OCI-LY7 (cell line): Measurements from ENCODE around the gene KRTAP13-1. TPM values are rescaled to one million over a fixed set of nuclear protein-coding genes. Genes with fewer than 3 reads are reported as not detected.

Experiments used
- BruUV-seq: library from RNA; stranded (reverse); fragments of 400-500 nt; replicated peaks from 2 replicates; lab custom pipeline; 2021; lab: Mats Ljungman, UMichigan
- CTCF ChIA-PET: fragments of 300-600 bp; sonication (Branson Sonifier 250); formaldehyde crosslinking; loops from one replicate; lab custom pipeline; 2022; ENCODE audit warnings: antibody characterized with exemption; ENCODE audit not compliant: unreplicated experiment; lab: Charles Lee
- POLR2A ChIA-PET: fragments of 300-600 bp; sonication (Branson Sonifier 250); formaldehyde crosslinking; loops from one replicate; lab custom pipeline; 2022; ENCODE audit warnings: antibody characterized with exemption; lab: Charles Lee
- DNase-seq: peaks from one replicate; pipeline ENCODE4 v3.0.0-alpha.2; 2015; ENCODE audit warnings: low spot score
- H2AFZ ChIP-seq: fragments of 200-600 bp; sonication (generic), shearing (Covaris generic); 2 replicates; pipeline ENCODE4 v1.6.1; 2014; ENCODE audit warnings: mild to moderate bottlenecking, antibody characterized with exemption, low read length, moderate library complexity
- H3K27ac ChIP-seq: fragments of 200-600 bp; sonication (generic); 2 replicates; pipeline ENCODE4 v1.5.1; 2014; ENCODE audit warnings: mixed run types, low read depth, mild to moderate bottlenecking, moderate library complexity, low read length, inconsistent platforms; ENCODE audit not compliant: poor library complexity, severe bottlenecking
- H3K36me3 ChIP-seq: fragments of 200-600 bp; sonication (generic); 2 replicates; pipeline ENCODE4 v1.6.1; 2014; ENCODE audit warnings: mild to moderate bottlenecking, antibody characterized with exemption, low read length, moderate library complexity, mixed read lengths; ENCODE audit not compliant: insufficient read depth
- H3K4me1 ChIP-seq: fragments of 200-600 bp; sonication (generic); 2 replicates; pipeline ENCODE4 v1.5.1; 2014; ENCODE audit warnings: mild to moderate bottlenecking, low read length; ENCODE audit not compliant: insufficient read depth, poor library complexity, severe bottlenecking
- H3K4me2 ChIP-seq: fragments of 200-600 bp; sonication (generic); 2 replicates; pipeline ENCODE4 v1.6.1; 2014; ENCODE audit warnings: mild to moderate bottlenecking, low read length
- H3K4me3 ChIP-seq: fragments of 200-600 bp; sonication (generic); 2 replicates; pipeline ENCODE4 v1.5.1; 2014; ENCODE audit warnings: mild to moderate bottlenecking, low read depth, low read length; ENCODE audit not compliant: poor library complexity, severe bottlenecking
- H3K79me2 ChIP-seq: fragments of 200-600 bp; sonication (generic); 2 replicates; pipeline ENCODE4 v1.6.1; 2016; ENCODE audit warnings: low read depth, mild to moderate bottlenecking, low read length, moderate library complexity, mixed read lengths; ENCODE audit not compliant: insufficient read depth
- H3K9me2 ChIP-seq: fragments of 200-600 bp; sonication (generic); 2 replicates; pipeline ENCODE4 v1.6.1; 2016; ENCODE audit warnings: mild to moderate bottlenecking, low read length, mixed read lengths; ENCODE audit not compliant: insufficient read depth
- H3K9me3 ChIP-seq: fragments of 200-600 bp; sonication (generic); 2 replicates; pipeline ENCODE4 v1.6.1; 2014; ENCODE audit warnings: mild to moderate bottlenecking, mixed run types, low read length, mixed read lengths
- H4K20me1 ChIP-seq: fragments of 200-600 bp; sonication (generic); 2 replicates; pipeline ENCODE4 v1.6.1; 2014; ENCODE audit warnings: mild to moderate bottlenecking, antibody characterized with exemption, low read length, moderate library complexity, mixed read lengths; ENCODE audit not compliant: insufficient read depth
- EZH2phosphoT487 ChIP-seq: fragments of 200-600 bp; sonication (generic); IDR thresholded peaks from 2 replicates; pipeline ENCODE4 v1.6.1; 2018; ENCODE audit warnings: low read depth, borderline replicate concordance, mild to moderate bottlenecking, mixed run types, antibody characterized with exemption, low read length, moderate library complexity, mixed read lengths
- intact Hi-C: fragments of 100-400 bp; cut with micrococcal nuclease; formaldehyde crosslinking; loops from one replicate; pipeline ENCODE4 v1.10.0; 2022; ENCODE audit not compliant: unreplicated experiment
- total RNA-seq, 2 experiments: library from RNA; depleted of rRNA in 1 of 2; stranded (reverse); fragments of >200 nt in 1 of 2; shearing (Covaris generic) in 1 of 2; gene quantifications; 2 replicates each; pipeline ENCODE4 v1.2.3, GENCODE V29; 2014 to 2022
- TF ChIP-seq, protein P1 (sequence below): fragments of 200-600 bp; sonication (generic); conservative IDR thresholded peaks from 2 replicates; pipeline ENCODE4 v1.5.1; 2014; ENCODE audit warnings: mild to moderate bottlenecking, antibody characterized with exemption, low read length, moderate library complexity, mixed read lengths

The KRTAP13-1 gene
- total RNA-seq, 2 experiments from 2014 or later, result not detected

DNA sequence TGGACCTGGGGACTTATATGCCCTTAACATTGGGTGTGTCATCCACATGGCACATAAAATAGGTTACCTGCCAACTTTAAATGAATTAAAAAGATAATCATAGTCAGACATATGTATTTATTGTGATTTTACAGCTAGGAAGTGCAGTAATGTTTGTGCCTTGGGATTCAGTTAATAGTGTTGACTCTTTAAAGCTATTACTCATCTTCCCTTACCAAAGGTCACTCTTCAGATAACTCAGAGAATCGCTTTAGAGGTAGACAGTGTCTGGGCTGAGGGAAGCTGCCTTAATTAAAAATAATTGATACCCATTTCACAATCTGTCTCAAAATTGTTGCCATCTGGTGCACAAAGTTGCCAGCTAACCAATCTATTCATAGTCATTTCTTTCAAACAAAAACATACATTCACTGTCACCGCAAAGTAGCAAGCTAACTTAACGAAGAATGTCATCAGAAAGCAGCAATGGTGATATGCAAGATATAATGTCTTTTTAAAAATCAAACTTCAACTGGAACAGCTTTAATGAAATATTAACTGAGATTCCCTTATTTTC, 41.3 kb downstream of the KRTAP13-1 start:
- BruUV-seq, result no TSS peak
- DNase-seq, result no peak
- H3K36me3 ChIP-seq, result no peaks in the 10 kb centered on the region
- no peaks in the 10 kb centered on the region for H4K20me1 ChIP-seq
- H3K9me2 ChIP-seq, result no peaks in the 10 kb centered on the region
- H2AFZ ChIP-seq, result no peak overlapping the region
- no peak for TF ChIP-seq EZH2phosphoT487
- TF ChIP-seq, protein P1, sequence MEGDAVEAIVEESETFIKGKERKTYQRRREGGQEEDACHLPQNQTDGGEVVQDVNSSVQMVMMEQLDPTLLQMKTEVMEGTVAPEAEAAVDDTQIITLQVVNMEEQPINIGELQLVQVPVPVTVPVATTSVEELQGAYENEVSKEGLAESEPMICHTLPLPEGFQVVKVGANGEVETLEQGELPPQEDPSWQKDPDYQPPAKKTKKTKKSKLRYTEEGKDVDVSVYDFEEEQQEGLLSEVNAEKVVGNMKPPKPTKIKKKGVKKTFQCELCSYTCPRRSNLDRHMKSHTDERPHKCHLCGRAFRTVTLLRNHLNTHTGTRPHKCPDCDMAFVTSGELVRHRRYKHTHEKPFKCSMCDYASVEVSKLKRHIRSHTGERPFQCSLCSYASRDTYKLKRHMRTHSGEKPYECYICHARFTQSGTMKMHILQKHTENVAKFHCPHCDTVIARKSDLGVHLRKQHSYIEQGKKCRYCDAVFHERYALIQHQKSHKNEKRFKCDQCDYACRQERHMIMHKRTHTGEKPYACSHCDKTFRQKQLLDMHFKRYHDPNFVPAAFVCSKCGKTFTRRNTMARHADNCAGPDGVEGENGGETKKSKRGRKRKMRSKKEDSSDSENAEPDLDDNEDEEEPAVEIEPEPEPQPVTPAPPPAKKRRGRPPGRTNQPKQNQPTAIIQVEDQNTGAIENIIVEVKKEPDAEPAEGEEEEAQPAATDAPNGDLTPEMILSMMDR, result no peak
- POLR2A ChIA-PET, result no interaction called here
- H3K9me3 ChIP-seq, result no peaks in the 10 kb centered on the region
- CTCF ChIA-PET, result no interaction called here
- H3K4me2 ChIP-seq, result no peak overlapping the region
- no peaks in the 10 kb centered on the region for H3K4me1 ChIP-seq
- no peaks in the 10 kb centered on the region for H3K79me2 ChIP-seq
- intact Hi-C loops, result no loop called here
- H3K27ac ChIP-seq, result no peak overlapping the region
- H3K4me3 ChIP-seq, result no peak overlapping the region

DNA sequence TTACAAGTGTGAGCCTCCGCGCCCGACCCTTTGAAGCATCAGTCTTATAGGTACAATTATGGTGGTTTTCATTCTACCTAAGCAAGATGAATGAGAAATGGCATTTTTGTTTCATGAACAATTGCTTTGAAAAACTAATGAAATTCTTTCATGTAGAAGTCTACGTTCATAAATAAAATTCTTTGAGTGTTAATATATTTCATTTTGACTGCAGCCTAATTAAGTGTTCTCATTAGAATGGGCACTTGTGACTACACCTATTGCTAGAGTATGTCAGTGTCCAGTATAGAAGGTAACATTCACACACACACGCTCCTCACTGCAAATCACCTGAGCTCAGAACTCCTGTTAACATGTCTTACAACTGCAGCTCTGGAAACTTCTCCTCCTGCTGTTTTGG, 44.1 kb downstream of the KRTAP13-1 start, which contains the start of gene KRTAP15-1:
KRTAP15-1 (plus strand) TSS at position 301 of the 400 bp plus-strand sequence; CDS start at position 354, 53 bp downstream.
- intact Hi-C loops, result no loop called here
- ChIA-PET POLR2A (no interaction called here), CTCF (no interaction called here)
- H3K9me3 ChIP-seq, result no peaks in the 10 kb centered on the region
- TF ChIP-seq EZH2phosphoT487, result no peak
- TF ChIP-seq, protein P1, result no peak
- no TSS peak for BruUV-seq
- no peaks in the 10 kb centered on the region for H3K9me2 ChIP-seq
- H3K4me2 ChIP-seq, result no peak within 1 kb of the TSS
- no peak within 1 kb of the TSS for H3K27ac ChIP-seq
- H3K79me2 ChIP-seq, result no peaks in the 10 kb centered on the region
- no peaks in the 10 kb centered on the region for H3K36me3 ChIP-seq
- H2AFZ ChIP-seq, result no peak within 1 kb of the TSS
- H3K4me1 ChIP-seq, result no peaks in the 10 kb centered on the region
- no peak for DNase-seq
- H4K20me1 ChIP-seq, result no peaks in the 10 kb centered on the region
- no peak within 1 kb of the TSS for H3K4me3 ChIP-seq

DNA sequence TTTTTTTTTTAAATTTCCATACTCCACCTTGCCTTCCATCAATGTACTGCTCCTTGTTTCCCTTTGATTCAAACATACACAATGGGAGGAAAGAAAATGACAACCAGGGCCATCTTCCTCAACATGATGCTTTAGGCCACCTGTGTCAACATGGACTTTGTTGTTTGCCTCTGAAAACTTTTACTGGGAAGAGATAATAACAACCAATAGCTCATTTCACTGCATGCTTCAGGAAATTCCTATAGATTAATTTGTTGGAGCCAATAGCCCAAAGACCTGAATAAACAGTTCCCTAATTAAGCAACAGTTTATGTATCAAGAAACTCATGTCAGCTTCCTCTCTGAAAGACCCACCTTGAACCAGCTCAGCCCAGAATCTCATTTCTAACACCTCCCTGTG, 47.4 kb downstream of the KRTAP13-1 start:
- no peak for DNase-seq
- Histone ChIP-seq H3K27ac (no peak overlapping the region), H3K36me3 (no peaks in the 10 kb centered on the region), H4K20me1 (no peaks in the 10 kb centered on the region), H3K9me2 (no peaks in the 10 kb centered on the region), H3K4me2 (no peak overlapping the region), H3K4me1 (no peaks in the 10 kb centered on the region), H2AFZ (no peak overlapping the region), H3K4me3 (no peak overlapping the region), H3K79me2 (no peaks in the 10 kb centered on the region), H3K9me3 (no peaks in the 10 kb centered on the region)
- intact Hi-C loops, result no loop called here
- TF ChIP-seq, protein P1, result no peak
- TF ChIP-seq EZH2phosphoT487, result no peak
- no TSS peak for BruUV-seq
- ChIA-PET POLR2A (interaction anchor here (0.6 to 1.4 kb wide), 3 partner anchors 84 to 209 kb away, joined by 4 to 8 read pairs (median 6); no protein-coding TSS in a partner anchor), CTCF (no interaction called here)
